ENCODE data around the gene GAB2. TPM values are rescaled to one million over a fixed set of nuclear protein-coding genes. Genes with fewer than 3 reads are reported as not detected.
"Not testable (repeated sequence)": the region's sequence is repeated elsewhere in the genome, so short reads cannot be mapped to it uniquely, and the experiment has no call there.

GAB2 gene
- total RNA-seq, 1 experiment from 2014 or later = 0.70 TPM

GRCh38 chr11:78251083-78251775, 166.4 kb downstream of the GAB2 start:
- DNase-seq (ENCODE audit: low spot score) = no peak

- no peak for DNase-seq (ENCODE audit: low spot score)
These were observed 167.5 kb downstream of the GAB2 start for GRCh38 chr11:78250099-78250498.

GRCh38 chr11:78248903-78249302, 168.7 kb downstream of the GAB2 start:
- no peak for DNase-seq (ENCODE audit: low spot score)

- DNase-seq (ENCODE audit: low spot score) = no peak
These were observed 169.4 kb downstream of the GAB2 start for GRCh38 chr11:78248191-78248590.

GRCh38 chr11:78244546-78245255, 172.9 kb downstream of the GAB2 start:
- peak; percentile 42 for DNase-seq (ENCODE audit: low spot score)

GRCh38 chr11:78244080-78244479, 173.5 kb downstream of the GAB2 start:
- no peak for DNase-seq (ENCODE audit: low spot score)

GRCh38 chr11:78241475-78241874, 176.1 kb downstream of the GAB2 start:
- no peak for DNase-seq (ENCODE audit: low spot score)

- DNase-seq (ENCODE audit: low spot score) = no peak
These were observed 177.8 kb downstream of the GAB2 start for GRCh38 chr11:78239781-78240180.

- DNase-seq (ENCODE audit: low spot score) = no peak
These were observed 180.2 kb downstream of the GAB2 start for GRCh38 chr11:78237293-78238046.

GRCh38 chr11:78234006-78234405, 183.6 kb downstream of the GAB2 start:
- no peak for DNase-seq (ENCODE audit: low spot score)

- not testable (repeated sequence) for DNase-seq (ENCODE audit: low spot score)
These were observed 184.6 kb downstream of the GAB2 start for GRCh38 chr11:78233046-78233445.

- DNase-seq (ENCODE audit: low spot score) = no peak
These were observed 185.6 kb downstream of the GAB2 start for GRCh38 chr11:78231962-78232501.

GRCh38 chr11:78230161-78230877, 187.3 kb downstream of the GAB2 start:
- DNase-seq (ENCODE audit: low spot score) = no peak

GRCh38 chr11:78229106-78229505, 188.5 kb downstream of the GAB2 start:
- DNase-seq (ENCODE audit: low spot score) = no peak

- peak; percentile 36 for DNase-seq (ENCODE audit: low spot score)
These were observed 189.2 kb downstream of the GAB2 start for GRCh38 chr11:78228467-78228866.

- no peak for DNase-seq (ENCODE audit: low spot score)
These were observed 189.7 kb downstream of the GAB2 start for GRCh38 chr11:78227921-78228320.

GRCh38 chr11:78226684-78227680, 190.6 kb downstream of the GAB2 start:
- no peak for DNase-seq (ENCODE audit: low spot score)

- DNase-seq (ENCODE audit: low spot score) = no peak
These were observed 192.7 kb downstream of the GAB2 start for GRCh38 chr11:78224906-78225420.

- DNase-seq (ENCODE audit: low spot score) = no peak
These were observed 193.1 kb downstream of the GAB2 start for GRCh38 chr11:78224506-78224905.

GRCh38 chr11:78223320-78223954, 194.2 kb downstream of the GAB2 start:
- DNase-seq (ENCODE audit: low spot score) = no peak

All from H4 (cell line).